Measurements from ENCODE around the gene DIP2A. TPM values are rescaled to one million over a fixed set of nuclear protein-coding genes. Genes with fewer than 3 reads are reported as not detected.

The DIP2A gene
- total and polyA plus RNA-seq, 2 of the 8 experiments (the other 6 are each of a cell fraction or from before 2014, with no cell fraction given), result 16.0 to 27.1 TPM

DNA sequence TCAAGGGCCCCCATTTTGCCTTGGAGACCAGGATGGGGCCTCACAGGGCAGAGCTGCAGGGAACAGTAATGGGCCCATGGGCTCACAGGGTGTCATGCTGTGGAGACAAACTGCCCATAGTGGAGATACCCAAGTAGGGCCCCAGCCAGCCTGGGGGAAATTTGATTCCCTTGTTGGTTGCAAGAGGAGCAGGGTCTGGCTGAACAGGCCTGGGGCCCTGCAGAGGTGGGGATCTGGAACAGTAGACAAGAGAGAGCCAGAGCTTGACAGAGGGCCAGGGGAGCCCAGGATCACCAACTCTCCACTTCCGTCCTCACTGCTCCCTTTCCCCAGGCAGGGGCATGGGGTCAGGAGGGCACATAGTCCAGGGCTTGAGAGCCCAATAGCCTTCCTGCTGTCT, 137.5 kb downstream of the DIP2A start:
- WGBS, 2 experiments (ENCODE audit: extremely low coverage in 1 of 2, insufficient coverage in 1 of 2, insufficient read length in 1 of 2, insufficient replicate concordance in 2 of 2, low coverage in 1 of 2, low lambda C conversion rate in 2 of 2, missing lambda C conversion rate in 1 of 2), result 100% methylated on average over 1 of the region's 1 CpG; no CpG with 5 or more reads in 1 of the 2 experiments
- Histone ChIP-seq H3K4me2 (ENCODE audit: insufficient read depth in 1 of 2, low read depth in 2 of 2, low read length in 2 of 2) (no peak overlapping the region), H3K23me2 (ENCODE audit: low read depth, low read length) (no peaks in the 10 kb centered on the region), H4K8ac (ENCODE audit: extremely low read depth, insufficient read depth, low read length) (no peak overlapping the region), H3K56ac (replicated peaks; ENCODE audit: insufficient read length, low read depth, low read length) (no peak overlapping the region), H4K20me1 (replicated peaks in 1 of 2; ENCODE audit: control insufficient read depth in 1 of 2, insufficient read depth in 2 of 2, low read length in 2 of 2) (no peaks in the 10 kb centered on the region), H3K14ac (ENCODE audit: insufficient read length) (no peak overlapping the region), H2BK12ac (ENCODE audit: low read depth, low read length) (no peak overlapping the region), H3K27me3 (replicated peaks in 1 of 4; ENCODE audit: control insufficient read depth in 3 of 4, extremely low read depth in 1 of 4, insufficient read depth in 3 of 4, low read length in 3 of 4) (no peaks in the 10 kb centered on the region), H3K27ac (ENCODE audit: low read depth, low read length) (no peak overlapping the region), H3K36me3 (ENCODE audit: control insufficient read depth in 2 of 4, insufficient read depth in 4 of 4, low read length in 3 of 4) (no peaks in the 10 kb centered on the region), H3K79me1 (ENCODE audit: low read depth, low read length) (no peaks in the 10 kb centered on the region), H2AFZ (ENCODE audit: low read length) (no peak overlapping the region), H3K79me2 (ENCODE audit: control insufficient read depth in 1 of 2, insufficient read depth in 2 of 2, low read length in 2 of 2) (no peaks in the 10 kb centered on the region), H2BK15ac (ENCODE audit: low read length) (no peak overlapping the region), H3K23ac (ENCODE audit: insufficient read length) (no peak overlapping the region), H2AK5ac (ENCODE audit: low read depth, low read length) (no peak overlapping the region), H2BK5ac (ENCODE audit: low read depth, low read length) (no peak overlapping the region), H3K4me1 (replicated peaks in 1 of 4; ENCODE audit: control insufficient read depth in 3 of 4, insufficient read depth in 4 of 4, low read length in 3 of 4) (no peaks in the 10 kb centered on the region; a peak in 3 of 7 replicates), H3K4me3 (ENCODE audit: extremely low read depth in 1 of 4, insufficient read depth in 2 of 4, low read depth in 3 of 4, low read length in 4 of 4) (no peak overlapping the region), H2BK120ac (replicated peaks; ENCODE audit: low read depth, low read length) (no peak overlapping the region), H4K5ac (ENCODE audit: insufficient read length, low read depth, low read length) (no peak overlapping the region), H3K18ac (ENCODE audit: extremely low read depth, low read length) (no peak overlapping the region), H2BK20ac (ENCODE audit: low read length) (no peak overlapping the region), H3K4ac (replicated peaks; ENCODE audit: insufficient read length, low read depth, low read length) (no peak overlapping the region), H4K91ac (replicated peaks; ENCODE audit: insufficient read length, low read length) (no peak overlapping the region), H3K9me3 (ENCODE audit: insufficient read depth in 2 of 2, low read depth in 1 of 2, low read length in 1 of 2) (peaks cover 0 to 7% of the 10 kb centered on the region in 2 experiments; a peak in 1 of 4 replicates), H3K9ac (replicated peaks in 1 of 4; ENCODE audit: extremely low read depth in 1 of 4, low read depth in 3 of 4, low read length in 3 of 4) (no peak overlapping the region)
- DNase-seq (ENCODE audit: low read depth in 1 of 2, low spot score in 2 of 2), result no peak
- FAIRE-seq, result no peak
- CTCF ChIA-PET (ENCODE audit: partially characterized antibody), result no interaction called here
- POLR2A ChIA-PET (ENCODE audit: partially characterized antibody), result no interaction called here
- TF ChIP-seq SIX5 (IDR thresholded peaks at IDR 0.05; ENCODE audit: low read depth, low read length), result no peak
- no peak for TF ChIP-seq BCL11A (IDR thresholded peaks at IDR 0.05; ENCODE audit: low read depth in 2 of 2, low read length in 2 of 2)
- no peak for TF ChIP-seq CHD1 (IDR thresholded peaks at IDR 0.05; ENCODE audit: low read depth, low read length)
- TF ChIP-seq HDAC6 (IDR thresholded peaks at IDR 0.05; ENCODE audit: low read depth, low read length), result no peak
- TF ChIP-seq KDM5A (IDR thresholded peaks at IDR 0.05; ENCODE audit: low read length), result no peak
- TF ChIP-seq SP4 (IDR thresholded peaks at IDR 0.05; ENCODE audit: low read length), result no peak
- no peak for TF ChIP-seq PHF8 (conservative IDR thresholded peaks at IDR 0.05; ENCODE audit: low read depth, low read length)
- TF ChIP-seq SRF (IDR thresholded peaks at IDR 0.05; ENCODE audit: low read depth, low read length), result no peak
- TF ChIP-seq KDM4A (IDR thresholded peaks at IDR 0.05; ENCODE audit: low read depth, low read length, severe bottlenecking), result no peak
- TF ChIP-seq CBX8 (IDR thresholded peaks at IDR 0.05; ENCODE audit: borderline replicate concordance, low read depth, low read length), result no peak
